GM06990 (cell line): ENCODE measurements around the gene SERPINB6.
"Not testable (repeated sequence)": the region's sequence is repeated elsewhere in the genome, so short reads cannot be mapped to it uniquely, and the experiment has no call there.

Experiments
- DNase-seq: peaks from one replicate; pipeline ENCODE4 v3.0.0-alpha.2; 2011; ENCODE audit not compliant: insufficient read length; ENCODE audit errors: extremely low read depth
- H3K27me3 ChIP-seq: replicated peaks from 2 replicates; pipeline ENCODE4 v1.6.0; 2011; ENCODE audit warnings: low read length; ENCODE audit not compliant: control insufficient read depth, insufficient read depth
- H3K36me3 ChIP-seq: 2 replicates; pipeline ENCODE4 v1.5.1; 2011; ENCODE audit warnings: low read length; ENCODE audit not compliant: control insufficient read depth, insufficient read depth
- H3K4me3 ChIP-seq: replicated peaks from 2 replicates; pipeline ENCODE4 v1.5.1; 2011; ENCODE audit warnings: low read depth, mild to moderate bottlenecking, control low read depth, low read length
- CTCF ChIP-seq: IDR thresholded peaks from 2 replicates; pipeline ENCODE4 v1.5.1; 2011; ENCODE audit warnings: low read length, control low read depth, mild to moderate bottlenecking, inconsistent platforms; ENCODE audit not compliant: insufficient read depth, poor library complexity, severe bottlenecking

The SERPINB6 gene

GRCh38 chr6:2935566-2936291 is 35.6 kb downstream of the SERPINB6 start:
- DNase-seq = no peak
- TF ChIP-seq CTCF = no peak
- Histone ChIP-seq H3K27me3 (no peaks in the 10 kb centered on the region; the same call in 1 of the 2 replicates), H3K4me3 (no peak overlapping the region), H3K36me3 (no peaks in the 10 kb centered on the region)

- no peaks in the 10 kb centered on the region for H3K36me3 ChIP-seq
- H3K4me3 ChIP-seq = no peak overlapping the region
- H3K27me3 ChIP-seq = no peaks in the 10 kb centered on the region; the same call in 1 of the 2 replicates
- DNase-seq = no peak
- no peak for TF ChIP-seq CTCF
These were observed 37.3 kb downstream of the SERPINB6 start for GRCh38 chr6:2934057-2934456.

- not testable (repeated sequence) for H3K36me3 ChIP-seq, H3K27me3 ChIP-seq, DNase-seq, H3K4me3 ChIP-seq
These were observed 38.5 kb downstream of the SERPINB6 start for GRCh38 chr6:2932911-2933310.

GRCh38 chr6:2931970-2932748 is 39.2 kb downstream of the SERPINB6 start:
- H3K4me3 ChIP-seq = no peak overlapping the region
- TF ChIP-seq CTCF = peak; percentile 96
- no peaks in the 10 kb centered on the region for H3K36me3 ChIP-seq
- DNase-seq = peak; percentile 49
- no peaks in the 10 kb centered on the region; the same call in 1 of the 2 replicates for H3K27me3 ChIP-seq

GRCh38 chr6:2931055-2931454 is 40.3 kb downstream of the SERPINB6 start:
- no peak for TF ChIP-seq CTCF
- H3K27me3 ChIP-seq = no peaks in the 10 kb centered on the region; the same call in 1 of the 2 replicates
- no peak overlapping the region for H3K4me3 ChIP-seq
- no peak for DNase-seq
- H3K36me3 ChIP-seq = no peaks in the 10 kb centered on the region

GRCh38 chr6:2927931-2928330 is 43.4 kb downstream of the SERPINB6 start:
- H3K27me3 ChIP-seq = not testable (repeated sequence)

GRCh38 chr6:2925842-2926747 is 45.3 kb downstream of the SERPINB6 start:
- H3K36me3 ChIP-seq, H3K4me3 ChIP-seq, DNase-seq, H3K27me3 ChIP-seq: not testable (repeated sequence)

More at GRCh38 chr6:2927931-2928330, 43.4 kb downstream of the SERPINB6 start:
- DNase-seq, H3K4me3 ChIP-seq, H3K36me3 ChIP-seq: not testable (repeated sequence)
